ENCODE measurements around the gene REG4.

DNA sequence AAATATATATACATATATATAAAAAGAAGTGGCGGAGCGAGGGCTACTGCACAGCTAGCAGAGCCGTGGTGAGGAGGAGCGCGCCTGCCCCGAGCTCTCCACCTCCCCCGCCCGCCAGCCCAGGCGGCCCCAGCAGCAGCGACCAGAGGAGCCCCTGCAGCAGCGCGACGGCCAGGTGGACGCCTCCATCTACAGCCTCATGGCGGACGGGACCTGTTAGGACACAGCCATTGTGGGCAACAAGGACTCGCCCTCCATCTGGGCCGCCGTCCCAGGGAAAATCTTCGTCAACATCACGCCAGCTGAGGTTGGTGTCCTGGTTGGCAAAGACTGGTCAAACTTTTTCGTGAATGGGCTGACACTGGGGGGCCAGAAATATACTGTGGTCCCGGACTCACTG is 41.9 kb upstream of the REG4 start:
- TF ChIP-seq CTCF (conservative IDR thresholded peaks at IDR 0.05; ENCODE audit: low read length) = no peak
- no peak for TF ChIP-seq EZH2phosphoT487 (IDR thresholded peaks at IDR 0.05; ENCODE audit: borderline replicate concordance)
